Hindlimb muscle (tissue), 1 donor: ENCODE results near the gene FOXP1. TPM values are rescaled to one million over a fixed set of nuclear protein-coding genes. Genes with fewer than 3 reads are reported as not detected.

Source experiments
- DNase-seq: peaks from one replicate; pipeline ENCODE4 v3.0.0-alpha.2; 2013
- polyA plus RNA-seq: library from polyadenylated mRNA; unstranded; fragments of 120-200 nt; gene quantifications from one replicate; pipeline ENCODE4 v1.2.1, GENCODE V29; 2013; ENCODE audit not compliant: insufficient read length

The FOXP1 gene
- polyA plus RNA-seq, 1 donor: 18.2 TPM

DNA sequence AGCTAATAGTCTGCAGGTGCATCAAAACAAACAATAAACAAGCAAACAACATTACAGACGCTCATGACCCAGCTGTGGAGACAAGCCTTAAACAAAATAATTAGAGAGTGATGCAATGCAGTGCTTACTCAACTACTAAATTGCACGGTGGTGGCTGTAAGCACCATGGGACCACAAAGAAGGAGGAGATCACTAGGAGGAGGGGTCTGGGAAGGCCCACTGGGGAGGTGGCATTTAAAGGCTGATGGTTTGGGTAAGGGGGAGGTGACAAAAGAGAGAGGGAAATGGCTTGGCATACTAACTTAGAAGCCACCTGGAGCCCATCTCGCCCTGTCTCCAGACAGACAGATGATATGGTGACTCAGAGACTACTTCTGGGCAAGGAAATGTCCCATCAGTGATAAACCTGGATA, 516.7 kb downstream of the FOXP1 start:
- DNase-seq: no peak

DNA sequence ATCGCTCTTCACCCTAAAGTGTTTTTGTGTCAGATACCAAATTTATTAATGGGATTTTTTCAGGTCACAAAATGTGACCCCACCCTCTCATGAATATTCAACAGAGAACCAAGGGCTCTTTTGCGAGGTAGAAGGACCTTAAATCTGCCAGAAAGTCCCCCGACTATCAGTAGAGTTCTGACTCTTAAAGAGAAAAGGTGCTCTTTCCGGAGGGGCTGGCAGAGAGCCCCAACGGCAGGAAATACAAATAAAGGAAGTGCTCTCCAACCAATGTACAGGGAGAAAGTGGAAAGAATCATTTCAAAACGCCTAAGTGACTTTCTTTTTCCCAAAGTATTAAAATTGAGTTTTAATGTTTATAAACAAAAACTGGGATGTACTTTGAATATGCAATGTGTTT, 517.2 kb downstream of the FOXP1 start:
- DNase-seq: no peak

DNA sequence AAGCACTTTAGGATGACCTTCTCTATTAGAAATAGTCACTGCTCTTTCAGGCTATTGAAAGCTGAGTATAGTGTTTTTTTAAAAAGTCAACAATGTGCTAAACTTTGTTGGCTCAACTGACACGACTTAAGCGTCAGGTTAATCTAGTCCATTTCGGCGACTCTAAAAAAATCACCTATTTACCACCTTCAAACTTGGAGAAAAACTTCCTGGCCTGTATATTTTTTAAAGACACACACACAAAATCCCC, 517.8 kb downstream of the FOXP1 start:
- no peak for DNase-seq

DNA sequence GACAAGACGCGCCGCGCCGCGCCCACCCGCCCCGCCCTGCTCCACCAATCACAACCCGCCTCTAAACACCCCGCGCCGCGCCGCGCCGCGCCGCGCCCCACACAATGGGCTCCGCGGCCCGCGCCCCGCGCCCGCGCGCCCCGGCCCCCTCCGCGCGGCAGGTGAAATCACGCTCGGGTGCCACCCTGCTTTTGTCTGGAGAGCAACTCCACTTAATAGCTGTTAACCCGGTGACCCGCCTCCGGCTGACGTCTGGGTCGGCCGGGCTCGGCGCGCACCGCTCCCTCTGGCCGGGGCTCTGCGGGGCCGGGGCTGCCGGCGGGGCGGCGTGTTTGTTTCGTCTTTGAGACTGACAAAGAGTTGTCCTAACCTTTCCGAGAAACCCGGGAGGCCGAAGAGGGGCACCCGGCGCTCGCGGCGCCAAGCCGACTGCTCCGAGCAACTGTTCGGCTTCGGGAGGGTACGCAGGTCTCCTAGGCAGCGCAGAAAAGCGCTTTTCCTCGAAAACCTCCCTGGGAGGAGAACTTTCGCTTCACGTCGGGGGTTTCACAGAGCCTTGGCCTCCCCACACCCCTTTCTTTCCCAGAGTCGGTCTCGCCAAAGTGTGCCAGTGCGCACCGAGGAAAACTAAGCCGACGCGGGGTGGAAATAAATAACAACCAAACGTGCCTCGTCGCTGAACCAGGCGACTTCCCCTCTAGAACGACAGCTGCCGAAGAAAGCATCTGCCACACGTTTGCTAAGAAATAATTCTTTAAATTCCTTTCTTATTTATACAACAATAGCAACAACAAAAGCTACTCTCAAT, 518.4 kb downstream of the FOXP1 start:
- DNase-seq: peak; percentile 49

DNA sequence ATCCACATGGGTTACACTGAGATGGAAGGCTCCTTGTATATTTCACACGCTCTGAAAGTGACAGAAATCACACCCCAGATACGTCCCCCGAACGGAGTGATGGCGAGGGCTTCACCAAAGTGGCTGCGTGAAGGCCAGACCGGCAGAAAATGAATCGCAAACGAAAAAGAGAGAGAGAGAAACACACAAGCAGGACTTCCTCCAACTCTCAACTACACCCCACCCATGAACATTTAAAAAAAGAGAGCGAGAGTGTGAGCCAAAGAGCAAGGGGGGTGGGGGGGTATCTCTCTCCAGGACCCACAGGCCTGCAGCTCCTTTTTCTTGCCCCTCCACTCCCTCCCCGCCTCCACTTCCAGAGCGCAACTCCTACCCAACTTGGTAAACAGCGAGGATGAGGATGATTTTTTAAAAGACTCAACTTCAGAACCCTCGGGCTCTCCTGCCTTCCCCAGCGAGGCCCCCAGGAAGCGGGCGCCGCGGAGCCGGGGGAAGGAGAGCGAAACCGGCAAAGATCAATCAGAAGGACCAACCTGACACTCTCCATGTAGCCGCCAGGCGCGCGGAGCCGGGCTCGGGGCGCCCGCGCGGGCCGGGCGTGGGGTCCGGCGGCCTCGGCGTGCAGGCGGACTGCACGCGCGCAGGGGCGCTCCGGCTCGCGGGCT, 519.1 kb downstream of the FOXP1 start:
- DNase-seq: peak; percentile 82

GRCh38 chr3:71063773-71064290, 519.7 kb downstream of the FOXP1 start:
- no peak for DNase-seq

GRCh38 chr3:71062952-71063772, 520.4 kb downstream of the FOXP1 start:
- no peak for DNase-seq

DNA sequence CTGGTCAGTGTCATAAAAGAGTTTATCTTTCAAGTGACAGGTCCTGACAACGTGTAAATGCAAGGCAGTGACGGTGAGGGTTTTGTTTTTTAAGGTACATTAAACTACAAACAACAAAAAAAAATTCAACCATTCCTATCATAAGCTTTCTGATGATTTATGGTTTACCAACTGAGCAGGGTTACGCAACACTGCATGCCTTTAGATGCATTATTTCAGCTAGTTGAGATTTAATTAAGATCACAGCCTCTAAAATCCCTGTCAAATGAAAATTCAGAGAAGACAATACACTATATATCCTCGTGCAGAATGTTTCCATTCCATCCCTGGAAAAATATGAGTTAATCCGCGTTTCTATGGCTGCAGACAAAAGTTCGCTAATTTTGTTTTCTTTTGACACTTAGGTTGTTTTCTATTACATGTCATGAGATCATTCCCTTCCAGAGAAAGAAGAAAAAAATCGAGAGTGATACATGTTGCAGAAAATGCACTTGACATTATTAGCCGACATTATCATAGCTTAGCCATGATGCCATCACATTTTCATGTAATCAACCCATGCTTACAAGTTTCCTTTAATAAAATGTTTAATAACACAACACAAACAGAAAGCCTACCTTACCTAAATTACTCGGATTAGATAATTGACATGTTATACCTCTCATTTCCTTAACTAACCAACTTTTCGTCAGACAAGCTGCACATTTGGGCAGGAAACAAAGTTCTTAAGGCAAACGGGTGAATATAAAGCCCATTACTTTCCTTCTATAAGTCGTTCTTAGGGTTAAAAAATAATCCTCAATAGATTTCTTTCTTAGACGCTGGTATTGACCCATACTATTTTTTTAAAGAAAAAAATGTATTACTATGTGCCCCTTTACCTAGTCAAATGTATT, 521.2 kb downstream of the FOXP1 start:
- no peak for DNase-seq

- no peak for DNase-seq
These were observed 521.9 kb downstream of the FOXP1 start for GRCh38 chr3:71061581-71061980.

DNA sequence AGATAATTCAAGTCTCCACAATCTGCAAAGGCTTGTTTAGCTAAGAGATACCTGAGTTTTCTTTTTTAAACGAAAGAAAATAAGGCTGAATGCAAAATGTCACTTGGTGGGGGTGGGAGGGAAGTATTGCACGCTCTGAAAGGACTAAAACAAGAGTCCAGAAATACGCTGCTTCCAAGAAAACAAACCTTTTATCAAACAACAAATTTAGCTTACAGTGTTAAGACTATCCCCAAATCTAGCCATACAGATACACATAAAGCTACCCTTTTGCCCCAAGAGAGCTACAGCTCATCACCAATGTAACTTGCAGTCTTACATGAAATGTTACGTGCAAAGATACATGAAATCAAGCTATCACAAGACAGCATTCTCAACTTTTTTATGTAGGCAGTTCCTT, 522.5 kb downstream of the FOXP1 start:
- DNase-seq: no peak

GRCh38 chr3:71060536-71060935, 523.0 kb downstream of the FOXP1 start:
- no peak for DNase-seq

- DNase-seq: no peak
These were observed 526.0 kb downstream of the FOXP1 start for GRCh38 chr3:71057526-71057894.

- DNase-seq: no peak
These were observed 527.2 kb downstream of the FOXP1 start for GRCh38 chr3:71056327-71056726.

DNA sequence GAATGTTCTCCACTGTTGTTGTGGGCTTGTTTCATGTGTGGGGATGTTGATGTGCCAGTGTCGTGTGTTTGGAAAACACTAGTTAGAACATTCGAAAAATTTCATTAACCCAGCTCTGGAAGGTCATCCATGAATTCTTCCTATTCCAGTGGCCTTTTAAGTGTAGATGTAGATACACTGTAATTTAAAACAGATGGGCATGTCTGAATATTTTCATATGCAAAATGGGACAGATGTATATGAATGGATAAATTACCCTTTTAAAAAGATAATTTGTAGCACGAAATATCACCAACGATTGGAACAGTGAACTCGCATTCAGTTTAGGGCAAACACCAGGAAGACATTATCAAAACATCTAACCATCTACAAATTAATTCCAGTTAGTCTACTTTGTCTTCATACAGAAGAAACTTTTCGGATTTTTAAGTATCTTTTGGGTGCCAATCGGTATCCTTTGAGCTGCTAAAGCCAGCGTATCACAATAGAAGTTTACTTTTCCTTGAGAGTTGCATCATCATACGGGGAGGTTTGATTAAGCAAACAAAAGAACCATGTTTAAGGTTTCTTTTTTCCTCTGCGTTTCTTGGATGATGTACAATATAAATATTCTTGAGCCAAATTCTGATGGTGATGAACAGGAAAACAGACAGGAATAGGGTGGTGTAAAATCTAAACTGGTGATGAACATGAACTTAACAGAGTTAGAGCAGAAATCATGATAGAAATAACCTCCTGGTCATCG, 528.1 kb downstream of the FOXP1 start:
- no peak for DNase-seq

- DNase-seq: no peak
These were observed 529.2 kb downstream of the FOXP1 start for GRCh38 chr3:71054312-71054711.

- no peak for DNase-seq
These were observed 530.0 kb downstream of the FOXP1 start for GRCh38 chr3:71053495-71053894.

GRCh38 chr3:71052716-71053115, 530.8 kb downstream of the FOXP1 start:
- DNase-seq: no peak

DNA sequence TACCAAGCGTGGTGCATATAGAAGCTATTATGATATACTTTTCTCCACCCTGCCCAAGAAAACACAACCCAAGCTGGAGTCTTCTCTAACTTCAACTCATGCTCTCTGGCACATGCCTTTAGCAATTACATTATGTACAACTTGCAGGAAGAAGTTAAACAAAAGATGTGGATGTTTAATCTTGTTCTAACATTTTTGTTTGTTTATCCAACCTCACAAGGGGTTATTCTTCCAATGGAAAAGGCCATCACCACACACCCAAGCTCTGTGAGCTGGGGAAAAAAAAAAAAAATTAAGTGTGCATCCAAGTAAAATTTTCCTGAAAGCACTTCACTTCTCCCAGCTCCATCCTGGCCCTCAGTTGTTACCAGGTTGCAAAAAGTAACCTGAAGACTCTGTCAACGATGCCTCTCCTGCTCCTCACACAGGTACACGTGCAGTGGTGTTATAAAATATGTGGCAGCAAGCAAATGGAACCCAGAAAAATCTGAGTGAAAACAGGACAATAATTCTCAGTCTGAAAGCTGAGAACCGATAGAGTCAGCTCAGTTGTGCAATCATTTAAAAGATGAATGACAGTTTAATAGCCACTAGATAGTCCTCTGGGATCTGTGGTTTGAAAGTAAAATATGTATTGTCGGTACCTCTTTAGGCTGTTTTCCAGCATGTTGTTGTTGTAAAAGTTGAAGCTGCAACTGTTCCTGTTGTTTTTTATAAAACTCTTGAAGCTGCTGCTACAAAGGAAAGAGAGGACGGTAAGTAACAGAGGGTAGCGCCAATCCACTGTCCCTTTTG, 531.4 kb downstream of the FOXP1 start:
- no peak for DNase-seq

- no peak for DNase-seq
These were observed 532.3 kb downstream of the FOXP1 start for GRCh38 chr3:71051259-71051595.

- DNase-seq: no peak
These were observed 532.8 kb downstream of the FOXP1 start for GRCh38 chr3:71050538-71051258.
